RWPE2 (cell line): ENCODE data around the gene DNAJB11.

Experiments
- ATAC-seq: fragments of 200-7000 bp; cut with Tn5 transposase; 3 replicates; pipeline ENCODE4 v1.9.1; 2021; ENCODE audit warnings: low read depth
- DNase-seq: peaks from one replicate; pipeline ENCODE4 v3.0.0-alpha.2; 2020; ENCODE audit warnings: low spot score
- H3K27ac ChIP-seq: fragments of 450-650 bp; 2 replicates; pipeline ENCODE4 v1.5.1; 2017; ENCODE audit warnings: mild to moderate bottlenecking; ENCODE audit not compliant: poor library complexity, severe bottlenecking
- H3K27me3 ChIP-seq: fragments of 250-450 bp; sonication (Bioruptor Pico); 2 replicates; pipeline ENCODE4 v1.5.1; 2021; ENCODE audit warnings: mild to moderate bottlenecking, moderate library complexity; ENCODE audit not compliant: insufficient read depth, poor library complexity, severe bottlenecking
- H3K36me3 ChIP-seq: fragments of 250-450 bp; sonication (Bioruptor Pico); 2 replicates; pipeline ENCODE4 v1.5.1; 2020; ENCODE audit warnings: low read depth, mild to moderate bottlenecking, moderate library complexity
- H3K4me1 ChIP-seq: fragments of 250-450 bp; sonication (Bioruptor Pico); 2 replicates; pipeline ENCODE4 v1.5.1; 2021; ENCODE audit warnings: mild to moderate bottlenecking, moderate library complexity; ENCODE audit not compliant: insufficient read depth, poor library complexity, severe bottlenecking
- H3K4me3 ChIP-seq: fragments of 250-450 bp; sonication (Bioruptor Pico); 2 replicates; pipeline ENCODE4 v1.5.1; 2021; ENCODE audit warnings: mild to moderate bottlenecking, moderate library complexity; ENCODE audit not compliant: severe bottlenecking
- H3K9me3 ChIP-seq: fragments of 250-450 bp; sonication (Bioruptor Pico); 2 replicates; pipeline ENCODE4 v1.5.1; 2021; ENCODE audit warnings: mild to moderate bottlenecking, moderate library complexity; ENCODE audit not compliant: severe bottlenecking
- CTCF ChIP-seq: fragments of 450-650 bp; IDR thresholded peaks from one replicate; pipeline ENCODE4 v1.5.1; 2017; ENCODE audit warnings: mild to moderate bottlenecking, moderate library complexity; ENCODE audit not compliant: poor library complexity, severe bottlenecking

The DNAJB11 gene

GRCh38 chr3:186605078-186605477 is 34.6 kb downstream of the DNAJB11 start:
- no peak overlapping the region for H3K27ac ChIP-seq
- no peak for TF ChIP-seq CTCF
- ATAC-seq (peak; percentile 32; the same call in 1 of the 3 replicates), DNase-seq (no peak)
- no peaks in the 10 kb centered on the region for H3K9me3 ChIP-seq
- peaks cover 3% of the 10 kb centered on the region for H3K4me1 ChIP-seq
- no peaks in the 10 kb centered on the region for H3K27me3 ChIP-seq
- no peak overlapping the region for H3K4me3 ChIP-seq
- no peaks in the 10 kb centered on the region for H3K36me3 ChIP-seq

- no peak for TF ChIP-seq CTCF
- DNase-seq: no peak
Observed at GRCh38 chr3:186605561-186606545, 35.3 kb downstream of the DNAJB11 start.

GRCh38 chr3:186608624-186609215 is 38.2 kb downstream of the DNAJB11 start:
- DNase-seq: no peak
- H3K4me1 ChIP-seq: peaks cover 3% of the 10 kb centered on the region
- no peaks in the 10 kb centered on the region for H3K9me3 ChIP-seq
- ATAC-seq: no peak
- no peaks in the 10 kb centered on the region for H3K27me3 ChIP-seq
- no peak overlapping the region for H3K4me3 ChIP-seq
- H3K27ac ChIP-seq: no peak overlapping the region
- TF ChIP-seq CTCF: no peak
- H3K36me3 ChIP-seq: no peaks in the 10 kb centered on the region

More at GRCh38 chr3:186605561-186606545, 35.3 kb downstream of the DNAJB11 start:
- Histone ChIP-seq H3K27ac (no peak overlapping the region), H3K4me1 (peaks cover 3% of the 10 kb centered on the region), H3K36me3 (no peaks in the 10 kb centered on the region), H3K9me3 (no peaks in the 10 kb centered on the region), H3K4me3 (no peak overlapping the region), H3K27me3 (no peaks in the 10 kb centered on the region)
- ATAC-seq: no peak

- no peak for DNase-seq
- H3K27me3 ChIP-seq: no peaks in the 10 kb centered on the region
- peak; percentile 74 for TF ChIP-seq CTCF
- H3K36me3 ChIP-seq: no peaks in the 10 kb centered on the region
- H3K4me1 ChIP-seq: peaks cover 3% of the 10 kb centered on the region
- peak; percentile 95 for ATAC-seq
- H3K4me3 ChIP-seq: no peak overlapping the region
- H3K27ac ChIP-seq: no peak overlapping the region
- no peaks in the 10 kb centered on the region for H3K9me3 ChIP-seq
Observed at GRCh38 chr3:186609247-186609868, 38.8 kb downstream of the DNAJB11 start.
